GM18519 (cell line): ENCODE measurements around the gene CCL18.
"Not testable (repeated sequence)": the region's sequence is repeated elsewhere in the genome, so short reads cannot be mapped to it uniquely, and the experiment has no call there.

ENCODE experiments used
- ATAC-seq: cut with Tn5 transposase; IDR thresholded peaks from one replicate; pipeline ENCODE4 v1.9.1; 2021; ENCODE audit warnings: mild to moderate bottlenecking, moderate library complexity; ENCODE audit not compliant: unreplicated experiment, low FRiP score

Gene CCL18

DNA sequence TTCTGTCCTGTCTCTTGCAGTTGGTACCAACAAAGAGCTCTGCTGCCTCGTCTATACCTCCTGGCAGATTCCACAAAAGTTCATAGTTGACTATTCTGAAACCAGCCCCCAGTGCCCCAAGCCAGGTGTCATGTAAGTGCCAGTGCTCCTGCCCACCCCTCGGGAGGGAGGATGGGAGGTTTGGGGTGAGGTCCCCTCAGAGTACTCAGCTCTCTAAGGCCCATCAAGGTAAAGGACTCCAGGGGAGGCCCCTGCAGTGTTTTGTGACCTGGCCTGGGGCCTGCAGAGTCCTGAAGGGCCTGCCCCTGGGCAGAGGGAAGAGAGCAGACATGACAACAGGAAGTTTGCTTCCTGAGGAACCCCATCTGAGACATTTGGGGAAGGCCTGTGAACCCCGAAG lies 6.4 kb downstream of the CCL18 start:
- ATAC-seq, result no peak

GRCh38 chr17:36071751-36072150 lies 7.7 kb downstream of the CCL18 start:
- no peak for ATAC-seq

- ATAC-seq, result no peak
Observed at GRCh38 chr17:36072431-36073121, 8.5 kb downstream of the CCL18 start.

DNA sequence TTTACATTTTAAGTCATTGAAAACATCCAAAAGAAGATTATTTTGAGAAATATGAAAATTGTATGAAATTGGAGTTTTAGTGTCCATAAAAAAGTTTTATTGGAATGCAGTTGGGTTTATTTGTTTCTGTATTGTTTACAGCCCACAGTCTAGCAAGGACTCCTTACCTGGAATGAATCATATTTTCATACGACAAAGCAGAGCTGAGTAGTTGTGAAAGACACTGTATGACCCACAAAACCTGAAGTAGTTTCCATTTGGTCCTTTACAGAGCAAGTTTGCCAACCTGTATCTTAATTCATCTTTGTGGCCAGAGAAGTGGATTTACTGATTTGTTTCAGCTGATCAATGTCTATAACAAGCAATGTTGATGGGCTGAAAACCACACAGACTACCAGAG lies 10.3 kb downstream of the CCL18 start:
- ATAC-seq, result no peak

- not testable (repeated sequence) for ATAC-seq
Observed at GRCh38 chr17:36081681-36082471, 17.8 kb downstream of the CCL18 start.

DNA sequence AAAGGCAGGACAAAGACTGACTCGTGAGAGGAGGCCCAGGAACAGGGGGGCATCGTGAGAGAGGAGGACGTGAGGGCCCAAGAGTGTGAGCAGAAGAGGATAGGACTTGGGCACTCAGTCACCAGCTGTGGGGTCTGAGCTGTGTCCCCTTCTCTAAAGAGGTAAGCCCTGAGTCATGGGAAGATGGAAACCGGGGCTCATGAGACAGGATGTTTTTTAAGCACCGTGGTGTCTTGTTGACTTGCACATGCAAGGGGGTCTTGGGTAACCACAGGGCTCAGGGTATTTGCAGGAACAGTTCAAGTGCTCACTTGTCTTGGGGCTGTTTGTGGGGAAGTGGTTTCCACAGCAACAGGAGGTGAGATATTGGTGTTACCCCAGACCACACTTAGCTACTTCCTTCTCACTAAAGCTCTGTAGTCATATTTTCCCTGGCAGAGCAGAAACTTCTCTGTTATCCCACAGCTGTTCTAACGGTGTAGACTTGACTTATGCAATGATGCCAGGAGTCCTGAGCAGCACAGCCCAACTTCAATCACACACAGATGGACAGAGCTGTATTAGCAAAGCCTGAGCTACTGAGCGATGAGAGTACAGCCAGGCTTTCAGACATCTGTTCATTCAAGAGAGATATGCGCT lies 18.5 kb downstream of the CCL18 start:
- peak; percentile 40 for ATAC-seq

GRCh38 chr17:36083691-36084090 lies 19.6 kb downstream of the CCL18 start:
- ATAC-seq, result not testable (repeated sequence)

GRCh38 chr17:36085765-36086164 lies 21.7 kb downstream of the CCL18 start:
- no peak for ATAC-seq

- ATAC-seq, result no peak
Observed at GRCh38 chr17:36086791-36087190, 22.7 kb downstream of the CCL18 start.

DNA sequence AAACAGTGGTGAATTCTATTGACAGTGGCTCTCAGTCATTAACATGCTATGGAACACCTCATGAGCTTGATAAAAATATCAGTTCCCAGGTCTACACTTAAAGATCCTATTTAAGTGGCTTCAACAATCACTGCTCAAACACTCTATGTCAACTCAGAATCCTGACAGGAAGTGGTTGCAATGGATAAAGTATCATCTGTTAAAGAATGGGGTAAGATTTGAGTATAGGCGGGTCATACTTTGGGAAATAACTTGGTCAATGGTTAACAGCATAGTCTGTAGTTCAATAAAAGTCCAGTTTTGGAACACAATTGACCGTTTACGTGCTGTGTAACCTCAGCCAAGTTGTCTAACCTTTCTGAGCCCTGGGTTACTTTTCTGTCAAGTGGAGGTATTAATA lies 23.4 kb downstream of the CCL18 start:
- ATAC-seq, result not testable (repeated sequence)

GRCh38 chr17:36087897-36088572 lies 24.0 kb downstream of the CCL18 start:
- ATAC-seq, result not testable (repeated sequence)

- no peak for ATAC-seq
Observed at GRCh38 chr17:36088670-36089338, 24.7 kb downstream of the CCL18 start.

DNA sequence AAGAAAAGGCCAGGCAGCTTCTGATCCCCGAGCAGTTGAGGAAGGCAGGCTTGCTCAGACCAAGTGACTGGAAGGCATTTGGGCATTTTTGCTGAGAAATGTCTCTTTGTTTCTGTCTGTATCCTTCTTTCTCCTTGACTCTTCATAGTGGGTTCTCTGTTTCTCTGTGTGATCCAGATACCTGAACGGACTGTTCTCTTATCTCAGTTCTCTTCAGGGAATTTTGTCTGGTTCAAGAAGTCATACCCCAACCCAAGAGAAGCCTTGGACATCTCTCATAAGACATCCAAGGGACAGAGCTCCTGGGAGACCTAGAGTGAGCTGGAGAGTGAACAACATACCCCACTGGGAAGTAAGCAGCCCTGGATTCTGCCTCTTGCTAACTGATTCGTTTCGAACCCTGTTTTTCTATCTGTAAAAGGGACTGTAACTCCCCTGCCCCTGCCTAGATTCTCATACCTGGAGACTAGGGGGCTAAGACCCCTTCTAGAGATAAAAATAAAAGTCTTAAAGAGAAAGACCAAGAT lies 25.3 kb downstream of the CCL18 start:
- ATAC-seq, result no peak

- ATAC-seq, result peak; percentile 39
Observed at GRCh38 chr17:36089888-36090836, 26.1 kb downstream of the CCL18 start, which contains the start of gene CCL3. CCL3 (minus strand) TSS chr17:36090143; CDS start chr17:36090058, 85 bp downstream.

DNA sequence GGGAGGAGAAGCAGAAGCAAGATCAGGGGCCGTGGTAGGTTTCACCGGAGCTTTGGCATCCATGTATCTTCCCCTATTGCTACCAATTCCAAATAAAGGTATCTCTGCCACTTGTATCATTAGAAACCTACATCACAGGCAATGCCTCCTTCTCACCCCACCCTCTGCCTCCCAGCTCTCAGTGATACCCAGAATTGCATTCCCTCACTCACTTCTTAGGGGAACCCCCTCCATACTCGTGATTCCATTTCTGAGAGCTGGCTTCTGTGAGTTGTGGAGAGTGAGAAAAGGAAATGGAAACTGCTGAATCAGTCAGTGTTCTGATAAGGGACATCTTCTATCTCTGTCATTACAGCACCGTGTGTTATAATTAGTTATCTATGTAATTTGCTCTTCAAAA lies 28.2 kb downstream of the CCL18 start:
- ATAC-seq, result no peak

DNA sequence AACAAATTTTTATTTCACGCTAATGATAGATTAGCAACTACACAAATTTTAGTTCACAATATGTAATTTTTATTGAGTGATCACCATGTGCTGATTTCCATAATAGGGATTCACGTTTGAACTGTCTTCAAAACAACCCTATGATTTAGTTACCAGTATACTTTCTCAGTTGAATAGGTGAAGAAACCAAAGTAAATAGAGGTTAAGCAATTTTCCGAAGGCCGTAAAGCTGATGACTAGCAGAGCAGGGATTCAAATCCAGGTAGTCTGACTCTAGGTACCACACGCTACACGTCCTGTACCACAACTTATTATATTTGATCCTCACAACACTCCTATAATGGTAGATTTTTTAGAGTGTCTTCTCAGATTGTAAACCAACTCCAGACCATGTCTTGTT lies 28.6 kb downstream of the CCL18 start:
- ATAC-seq, result not testable (repeated sequence)

- no peak for ATAC-seq
Observed at GRCh38 chr17:36094232-36094631, 30.2 kb downstream of the CCL18 start.

DNA sequence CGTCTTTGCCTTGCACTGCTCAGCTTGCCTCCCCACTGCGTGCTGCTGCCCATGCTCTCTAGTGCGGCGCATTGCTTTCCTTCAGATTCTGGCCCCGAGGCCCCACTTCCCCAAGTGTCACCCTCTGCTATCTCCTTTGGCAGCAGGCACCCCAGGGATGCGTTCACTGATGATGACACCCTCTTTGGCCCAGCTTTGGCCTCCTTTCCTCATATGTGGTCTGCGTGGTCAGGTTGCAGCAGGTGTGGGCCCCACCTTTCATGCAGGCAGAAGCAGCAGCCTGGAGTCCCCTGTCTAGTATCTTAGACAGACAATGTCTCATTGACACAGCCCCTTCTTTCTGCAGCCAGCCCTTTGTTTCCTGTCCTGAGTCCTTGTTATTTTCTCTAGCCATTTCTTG lies 30.7 kb downstream of the CCL18 start:
- ATAC-seq, result no peak

- ATAC-seq, result no peak
Observed at GRCh38 chr17:36095992-36096391, 31.9 kb downstream of the CCL18 start.
